NAMALWA (cell line): ENCODE measurements around the gene MADCAM1.
"Not testable (repeated sequence)": the region's sequence is repeated elsewhere in the genome, so short reads cannot be mapped to it uniquely, and the experiment has no call there.

Experiments
- DNase-seq: peaks from one replicate; pipeline ENCODE4 v3.0.0-alpha.2; 2015; ENCODE audit warnings: low spot score

MADCAM1 gene

DNA sequence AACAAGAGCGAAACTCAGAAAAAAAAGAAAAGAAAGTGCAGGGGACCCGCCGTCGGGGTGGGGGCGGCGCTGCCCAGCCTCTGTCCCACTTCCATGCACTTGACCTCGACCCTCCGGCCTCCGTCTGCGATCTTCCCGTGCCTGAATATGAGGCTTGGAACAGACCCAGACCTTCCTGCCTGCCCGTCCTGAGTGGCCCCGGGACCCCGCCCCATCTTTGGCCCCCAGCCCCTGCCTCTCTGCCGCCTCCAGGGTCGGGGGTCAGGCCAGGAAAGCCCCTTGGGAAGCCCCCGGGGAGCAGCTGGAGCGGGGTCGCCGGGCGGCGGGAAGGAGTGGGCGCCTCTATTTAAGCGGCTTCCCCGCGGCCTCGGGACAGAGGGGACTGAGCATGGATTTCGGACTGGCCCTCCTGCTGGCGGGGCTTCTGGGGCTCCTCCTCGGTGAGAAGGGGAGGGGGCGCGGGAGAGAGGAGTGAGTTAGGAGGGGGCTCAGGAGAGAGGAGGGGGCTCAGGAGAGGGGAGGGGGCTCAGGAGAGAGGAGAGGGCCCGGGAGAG lies at the start of gene MADCAM1:
Gene MADCAM1 (plus strand): TSS at position 375 of the 554 bp plus-strand sequence. CDS start 14 bp downstream, at position 389.
- DNase-seq = no peak

GRCh38 chr19:447064-447426 lies 49.2 kb upstream of the MADCAM1 start:
- no peak for DNase-seq

GRCh38 chr19:447816-448560 lies 48.3 kb upstream of the MADCAM1 start:
- no peak for DNase-seq

- DNase-seq = no peak
These were observed 46.4 kb upstream of the MADCAM1 start for GRCh38 chr19:449916-450315.

DNA sequence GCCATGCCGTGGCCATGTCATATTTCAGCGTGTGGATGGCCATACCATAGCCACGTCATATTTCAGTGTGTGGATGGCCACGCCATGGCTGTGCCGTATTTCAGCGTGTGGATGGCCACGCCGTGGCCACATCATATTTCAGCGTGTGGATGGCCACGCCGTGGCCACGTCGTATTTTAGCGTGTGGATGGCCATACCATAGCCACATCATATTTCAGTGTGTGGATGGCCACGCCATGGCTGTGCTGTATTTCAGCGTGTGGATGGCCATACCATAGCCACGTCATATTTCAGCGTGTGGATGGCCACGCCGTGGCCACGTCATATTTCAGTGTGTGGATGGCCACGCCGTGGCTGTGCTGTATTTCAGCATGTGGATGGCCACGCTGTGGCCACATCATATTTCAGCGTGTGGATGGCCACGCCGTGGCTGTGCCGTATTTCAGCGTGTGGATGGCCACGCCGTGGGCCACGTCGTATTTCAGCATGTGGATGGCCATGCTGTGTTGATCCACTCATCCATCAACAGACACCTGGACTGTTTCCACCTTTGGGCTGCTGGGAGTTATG lies 45.3 kb upstream of the MADCAM1 start:
- not testable (repeated sequence) for DNase-seq

DNA sequence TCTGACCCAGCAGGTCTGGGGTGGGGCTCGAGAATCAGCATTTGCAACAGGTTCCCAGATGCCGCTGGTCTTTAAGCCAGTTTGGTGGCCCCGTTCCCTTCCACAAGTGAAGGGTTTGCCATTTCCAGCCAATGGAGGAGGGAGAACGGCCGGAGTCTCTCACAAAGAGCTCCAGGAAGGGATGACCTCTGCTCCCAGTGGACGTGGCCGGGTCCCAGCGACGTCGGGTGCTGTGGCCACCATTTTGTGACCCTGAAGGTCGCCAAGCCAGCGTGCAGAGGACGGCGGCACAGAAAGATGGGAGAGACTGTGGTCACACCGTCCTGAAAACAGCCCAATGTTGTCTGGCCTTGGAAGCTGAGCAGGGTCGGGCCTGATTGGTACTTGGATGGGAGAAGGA lies 43.5 kb upstream of the MADCAM1 start:
- DNase-seq = no peak

DNA sequence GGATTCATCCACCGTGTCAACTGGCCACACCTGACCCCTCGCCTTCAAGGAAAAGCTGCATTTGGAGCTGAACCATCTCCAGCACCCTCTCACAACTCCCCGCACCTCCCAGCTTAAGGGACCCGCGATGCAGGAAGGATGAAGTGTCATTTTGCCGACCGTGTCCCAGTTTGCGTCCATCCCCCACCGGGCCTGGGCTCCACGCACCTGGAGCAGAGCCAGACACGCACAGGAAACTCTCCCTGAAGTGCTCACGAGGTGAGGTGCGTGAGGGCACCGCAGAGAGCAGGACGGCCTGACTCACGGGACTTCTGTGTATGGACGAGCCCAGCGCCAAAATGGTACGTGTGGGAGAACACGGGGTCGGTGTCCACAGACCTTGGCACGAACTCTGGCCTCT lies 42.7 kb upstream of the MADCAM1 start:
- no peak for DNase-seq

DNA sequence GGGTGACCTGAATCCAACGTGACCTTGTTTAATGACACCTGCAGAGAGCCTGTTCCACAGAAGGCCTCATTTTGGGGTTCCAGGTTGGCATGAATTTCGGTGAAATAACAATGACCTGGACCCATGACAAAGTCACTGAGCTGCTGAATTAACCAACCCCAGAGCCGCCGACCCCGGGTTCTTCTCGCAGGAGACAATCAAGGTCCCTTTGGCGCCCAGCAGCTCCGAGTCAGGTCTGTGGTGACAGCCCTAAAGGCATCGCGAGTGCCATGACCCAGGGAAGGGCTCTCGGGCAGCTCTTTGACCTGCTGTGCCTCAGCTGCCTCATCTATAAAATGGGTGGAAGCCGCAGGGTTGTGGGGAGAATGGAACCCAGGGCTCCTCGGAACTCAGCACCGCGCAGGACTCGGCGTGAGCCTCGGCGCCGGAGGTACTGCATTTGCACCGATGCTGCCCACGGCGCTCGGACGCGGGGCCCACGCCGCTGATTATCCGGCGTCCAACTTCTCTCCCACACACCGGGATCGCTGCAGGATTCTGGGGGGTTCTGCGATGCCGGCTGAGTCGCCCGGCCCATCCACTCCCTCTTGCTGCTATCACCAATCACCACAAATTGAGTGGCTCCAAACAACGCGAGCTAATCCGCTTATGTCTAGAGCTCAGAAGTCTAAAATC lies 41.1 kb upstream of the MADCAM1 start:
- DNase-seq = no peak

- DNase-seq = no peak
These were observed 40.3 kb upstream of the MADCAM1 start for GRCh38 chr19:455851-456546.

DNA sequence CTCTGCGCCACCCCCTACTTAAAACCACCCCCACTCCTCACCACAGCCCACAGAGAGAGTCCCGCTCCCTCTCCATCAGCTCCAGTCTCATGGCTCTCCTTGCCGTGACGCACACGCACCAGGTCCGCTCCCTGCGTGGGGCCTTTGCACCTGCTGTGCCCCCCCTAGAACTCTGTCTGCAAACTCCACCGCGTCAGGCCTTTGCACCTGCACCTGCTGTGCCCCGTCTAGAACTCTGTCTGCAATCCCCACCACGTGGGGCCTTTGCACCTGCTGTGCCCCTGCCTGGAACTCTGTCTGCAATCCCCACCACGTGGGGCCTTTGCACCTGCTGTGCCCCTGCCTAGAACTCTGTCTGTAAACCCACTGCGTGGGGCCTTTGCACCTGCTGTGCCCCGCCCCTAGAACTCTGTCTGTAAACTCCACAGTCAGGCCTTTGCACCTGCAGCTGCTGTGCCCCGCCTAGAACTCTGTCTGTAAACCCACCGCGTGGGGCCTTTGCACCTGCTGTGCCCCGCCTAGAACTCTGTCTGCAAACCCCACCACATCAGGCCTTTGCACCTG lies 39.7 kb upstream of the MADCAM1 start:
- no peak for DNase-seq

DNA sequence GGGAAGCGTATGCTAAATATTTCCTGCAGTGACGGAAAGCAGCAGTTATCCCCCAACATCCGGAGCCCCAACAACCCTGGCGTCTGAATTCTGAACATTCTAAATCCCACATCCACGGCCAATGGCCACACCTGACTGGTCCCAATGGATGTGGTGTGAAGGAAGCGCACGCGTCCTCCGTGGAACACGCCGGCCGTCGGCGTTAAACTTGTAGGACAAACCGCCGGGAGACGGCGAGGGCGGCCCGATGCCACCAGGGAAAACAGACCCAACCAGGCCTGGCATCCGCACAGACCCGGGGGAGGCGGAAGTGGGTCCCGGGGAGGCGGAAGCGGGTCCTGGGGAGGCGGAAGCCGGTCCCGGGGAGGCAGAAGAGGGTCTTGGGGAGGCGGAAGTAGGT lies 38.6 kb upstream of the MADCAM1 start:
- DNase-seq = no peak

GRCh38 chr19:458091-459042 lies 37.9 kb upstream of the MADCAM1 start:
- no peak for DNase-seq

GRCh38 chr19:459724-460511 lies 36.4 kb upstream of the MADCAM1 start:
- no peak for DNase-seq

DNA sequence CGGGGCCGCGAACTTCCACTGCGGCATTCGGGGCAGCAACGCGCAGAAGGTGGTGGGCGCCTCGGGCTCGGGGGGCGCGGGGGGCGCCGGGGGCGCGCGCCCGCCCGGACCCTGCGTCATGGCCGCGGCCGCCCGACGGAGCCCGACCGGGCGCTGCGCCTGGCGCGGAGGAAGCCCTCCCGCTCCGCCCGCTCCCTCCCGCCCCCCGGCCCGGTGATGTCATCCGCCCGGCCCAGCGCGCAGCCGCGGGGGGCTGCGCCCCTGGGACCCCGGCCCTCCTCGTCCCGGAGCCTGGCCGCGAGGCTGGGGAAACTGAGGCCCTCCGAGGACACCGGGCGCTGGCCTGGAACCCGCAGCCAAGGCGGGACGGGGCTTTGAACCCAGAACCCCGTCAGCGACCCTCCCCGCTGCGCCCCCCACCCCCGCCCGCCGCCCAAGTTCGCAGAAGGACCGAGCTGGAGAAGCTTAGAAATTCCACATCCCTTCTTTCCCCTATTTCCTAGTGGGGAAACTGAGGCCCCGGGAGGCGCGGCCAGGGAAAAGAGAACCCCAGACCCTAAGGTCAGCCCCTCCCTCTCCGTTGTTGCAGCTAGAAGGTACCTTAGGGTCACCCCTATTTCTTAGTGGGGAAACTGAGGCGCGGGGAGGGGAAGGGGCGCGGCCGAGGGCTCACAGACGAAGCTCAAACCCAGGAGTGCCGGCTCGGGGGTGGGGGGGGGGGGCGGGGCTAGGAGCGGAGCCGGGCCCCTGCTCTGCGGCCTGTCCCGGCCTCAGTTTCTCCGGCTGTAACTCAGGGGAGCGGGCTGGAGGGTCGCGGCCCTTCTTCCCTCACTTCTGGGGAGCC lies 35.2 kb upstream of the MADCAM1 start, which contains the start of gene SHC2:
Gene SHC2 (minus strand): TSS at position 157 of the 844 bp plus-strand sequence. CDS start 37 bp downstream, at position 120.
- DNase-seq = no peak

DNA sequence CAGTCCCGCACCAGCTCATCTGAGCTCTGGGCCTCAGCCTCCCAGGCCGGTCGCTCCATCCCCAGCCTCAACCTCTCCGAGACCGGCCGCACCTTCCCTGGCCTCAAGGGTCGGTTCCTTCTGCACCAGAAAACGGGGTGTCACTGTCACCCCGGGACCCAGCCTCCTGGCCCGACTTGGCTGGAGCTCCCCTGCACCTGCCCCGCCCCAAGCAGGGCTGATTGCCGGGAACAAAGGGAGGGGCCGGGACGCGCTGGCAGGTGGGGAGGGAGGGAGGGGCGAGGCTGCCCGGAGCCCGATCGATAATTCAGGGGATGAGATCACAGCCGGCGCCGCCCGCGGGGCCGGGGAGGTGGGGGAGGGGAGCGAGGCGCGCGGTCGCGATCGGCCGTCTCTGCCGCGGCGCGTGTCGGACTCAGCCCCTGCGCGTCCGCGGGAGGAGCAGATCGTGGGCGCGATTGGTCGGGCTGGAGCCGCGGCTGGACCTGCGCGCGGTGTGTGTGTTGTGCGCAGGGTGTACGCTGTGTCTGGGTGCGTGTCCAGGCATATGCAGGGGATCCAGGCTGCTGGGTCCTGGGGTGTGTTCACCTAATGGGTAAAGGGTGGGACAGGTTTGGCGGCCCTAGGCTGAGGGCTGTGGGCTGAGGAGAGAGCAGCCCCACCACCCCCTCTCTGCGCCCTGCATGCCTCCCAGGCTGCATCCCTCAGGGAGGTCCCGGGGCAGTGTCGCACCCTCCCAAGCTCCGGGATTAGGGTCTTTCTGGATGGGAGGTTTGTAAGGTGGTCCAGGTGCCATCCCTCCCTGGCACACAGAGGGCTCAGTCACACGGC lies 34.4 kb upstream of the MADCAM1 start:
- no peak for DNase-seq

DNA sequence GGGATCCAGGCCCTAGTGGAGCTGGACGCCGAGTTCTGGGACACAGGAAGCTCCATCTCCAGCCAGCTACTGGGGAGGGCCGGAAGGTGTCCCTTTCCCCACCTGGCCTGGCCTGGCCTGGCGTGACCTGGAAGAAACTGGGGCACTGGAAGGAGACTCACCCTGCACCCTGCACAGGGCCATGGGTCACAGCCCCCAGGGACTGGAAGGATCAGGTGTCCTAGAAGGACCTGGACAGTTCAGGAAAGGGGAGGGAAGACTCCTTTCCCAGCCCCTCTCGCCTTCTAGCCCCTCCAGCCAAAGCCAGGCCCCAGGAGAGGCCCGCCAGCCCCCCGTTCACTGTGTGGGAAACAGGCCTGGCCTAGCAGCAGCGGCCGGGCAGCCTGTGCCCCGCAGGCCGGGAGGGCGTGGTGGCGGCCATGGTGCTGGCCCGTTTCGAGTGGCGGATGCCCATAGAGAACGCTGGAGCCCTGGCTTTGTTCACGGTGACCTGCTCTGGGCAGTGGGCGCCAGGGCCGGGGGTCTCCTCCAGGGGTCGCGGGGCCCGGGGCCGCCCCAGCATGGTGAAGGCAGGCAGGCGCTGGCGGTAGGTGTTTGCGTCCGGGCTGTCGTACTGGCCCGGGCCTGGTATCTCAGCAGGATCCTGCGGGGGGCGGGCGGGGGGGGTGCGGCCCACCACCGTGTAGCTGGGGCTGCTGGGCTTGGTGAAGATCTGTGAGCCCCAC lies 32.6 kb upstream of the MADCAM1 start:
- no peak for DNase-seq

- DNase-seq = no peak
These were observed 32.1 kb upstream of the MADCAM1 start for GRCh38 chr19:464208-464545.
